Measurements from ENCODE around the gene TEX52.

DNA sequence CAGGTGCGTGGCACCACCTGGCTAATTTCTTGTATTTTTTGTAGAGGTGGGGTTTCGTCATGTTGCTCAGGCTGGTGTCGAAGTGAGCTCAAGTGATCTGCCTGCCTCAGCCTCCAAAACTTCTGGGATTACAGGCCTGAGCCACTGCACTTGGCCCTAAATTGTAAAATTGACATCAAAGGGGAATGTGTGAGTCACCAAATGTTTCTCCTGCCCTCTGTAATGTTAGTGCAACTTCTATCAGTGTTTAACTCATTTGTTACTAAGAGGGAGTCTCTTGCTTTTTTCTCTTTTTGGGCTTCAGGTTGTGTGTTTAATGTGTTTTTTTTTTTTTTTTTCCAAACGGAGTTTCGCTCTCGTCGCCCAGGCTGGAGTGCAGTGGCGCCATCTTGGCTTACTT is 36.2 kb upstream of the TEX52 start:
- TF ChIP-seq ZNF24 (IDR thresholded peaks at IDR 0.05) (no peak), POLR2A (IDR thresholded peaks at IDR 0.05; ENCODE audit: low read depth, low read length) (no peak)
- TF ChIP-seq, protein P1, sequence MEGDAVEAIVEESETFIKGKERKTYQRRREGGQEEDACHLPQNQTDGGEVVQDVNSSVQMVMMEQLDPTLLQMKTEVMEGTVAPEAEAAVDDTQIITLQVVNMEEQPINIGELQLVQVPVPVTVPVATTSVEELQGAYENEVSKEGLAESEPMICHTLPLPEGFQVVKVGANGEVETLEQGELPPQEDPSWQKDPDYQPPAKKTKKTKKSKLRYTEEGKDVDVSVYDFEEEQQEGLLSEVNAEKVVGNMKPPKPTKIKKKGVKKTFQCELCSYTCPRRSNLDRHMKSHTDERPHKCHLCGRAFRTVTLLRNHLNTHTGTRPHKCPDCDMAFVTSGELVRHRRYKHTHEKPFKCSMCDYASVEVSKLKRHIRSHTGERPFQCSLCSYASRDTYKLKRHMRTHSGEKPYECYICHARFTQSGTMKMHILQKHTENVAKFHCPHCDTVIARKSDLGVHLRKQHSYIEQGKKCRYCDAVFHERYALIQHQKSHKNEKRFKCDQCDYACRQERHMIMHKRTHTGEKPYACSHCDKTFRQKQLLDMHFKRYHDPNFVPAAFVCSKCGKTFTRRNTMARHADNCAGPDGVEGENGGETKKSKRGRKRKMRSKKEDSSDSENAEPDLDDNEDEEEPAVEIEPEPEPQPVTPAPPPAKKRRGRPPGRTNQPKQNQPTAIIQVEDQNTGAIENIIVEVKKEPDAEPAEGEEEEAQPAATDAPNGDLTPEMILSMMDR (IDR thresholded peaks at IDR 0.05 in 2 of 3, conservative IDR thresholded peaks at IDR 0.05 in 1 of 3; ENCODE audit: control insufficient read depth in 2 of 3, extremely low read depth in 1 of 3, insufficient read depth in 1 of 3, low read depth in 3 of 3, low read length in 3 of 3): no peak
